ENCODE measurements around the gene TMOD1.
A peak's percentile ranks its signal among the peaks of the same experiment; 100 is the strongest.
"Not testable (repeated sequence)": the region's sequence is repeated elsewhere in the genome, so short reads cannot be mapped to it uniquely, and the experiment has no call there.

The TMOD1 gene

DNA sequence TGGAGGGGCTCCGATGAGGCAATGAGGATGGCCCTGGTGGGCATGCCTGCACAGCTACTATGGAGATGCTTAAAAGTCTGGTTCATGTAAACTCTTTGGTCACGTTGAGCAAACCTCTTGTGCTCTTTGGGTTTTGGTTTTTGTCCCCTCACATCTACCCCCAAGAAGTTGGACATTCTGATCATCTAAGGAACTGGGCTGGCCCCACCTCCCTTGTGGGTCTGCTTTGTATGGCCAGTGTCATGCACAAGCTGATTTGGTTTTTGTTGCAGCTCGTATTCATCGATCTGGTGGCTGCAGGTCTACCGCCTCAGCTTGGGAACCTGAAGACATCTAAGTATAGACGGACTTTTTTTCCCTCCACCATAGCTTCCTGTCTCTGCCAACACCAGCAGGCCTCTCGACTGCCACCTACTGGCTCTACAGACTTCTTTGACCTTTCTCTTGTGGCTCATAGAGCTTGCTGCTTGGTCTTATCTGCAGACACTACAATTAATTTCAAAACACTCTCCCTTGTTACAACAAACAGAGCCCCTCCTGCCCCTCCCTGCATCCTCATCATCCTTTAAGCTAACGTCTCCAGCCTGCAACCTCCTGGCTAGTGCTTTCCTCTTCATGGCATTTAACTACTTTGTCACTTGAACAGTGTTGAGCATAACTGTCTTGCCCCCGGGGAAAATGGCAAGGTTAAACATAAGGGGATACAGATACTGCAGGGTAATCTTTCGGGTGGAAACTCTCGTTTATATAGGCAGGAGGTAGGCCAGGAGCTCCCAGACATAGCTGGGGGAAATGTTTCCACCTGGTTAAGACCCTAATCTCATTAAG lies 97.2 kb downstream of the TMOD1 start:
- peak; percentile 26 for DNase-seq (ENCODE audit: low read depth)

DNA sequence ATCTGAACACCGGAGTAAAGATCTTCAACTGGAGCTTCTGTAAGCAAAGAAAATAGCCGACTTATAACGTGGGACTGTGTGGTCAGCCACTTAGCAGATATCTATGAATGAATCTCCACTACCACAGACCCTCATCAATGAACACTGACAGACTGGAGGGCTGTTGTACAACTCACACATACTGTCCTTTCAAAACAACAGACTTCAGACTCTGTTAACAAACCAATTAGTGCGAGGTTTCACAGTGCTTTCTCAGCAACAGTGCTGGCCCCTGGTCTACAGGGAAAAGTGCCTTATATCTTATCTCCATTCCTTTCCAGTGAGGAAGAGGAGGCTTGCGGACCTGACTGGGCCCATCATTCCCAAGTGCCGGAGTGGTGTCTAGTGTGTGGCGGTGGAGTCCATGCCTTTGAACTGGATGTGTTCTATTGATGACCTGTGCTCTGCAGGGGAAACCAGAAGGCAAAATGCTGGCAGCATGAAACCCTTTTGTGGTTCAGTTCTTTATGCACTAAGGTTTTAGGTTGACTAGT lies 97.9 kb downstream of the TMOD1 start:
- DNase-seq (ENCODE audit: low read depth), result no peak

DNA sequence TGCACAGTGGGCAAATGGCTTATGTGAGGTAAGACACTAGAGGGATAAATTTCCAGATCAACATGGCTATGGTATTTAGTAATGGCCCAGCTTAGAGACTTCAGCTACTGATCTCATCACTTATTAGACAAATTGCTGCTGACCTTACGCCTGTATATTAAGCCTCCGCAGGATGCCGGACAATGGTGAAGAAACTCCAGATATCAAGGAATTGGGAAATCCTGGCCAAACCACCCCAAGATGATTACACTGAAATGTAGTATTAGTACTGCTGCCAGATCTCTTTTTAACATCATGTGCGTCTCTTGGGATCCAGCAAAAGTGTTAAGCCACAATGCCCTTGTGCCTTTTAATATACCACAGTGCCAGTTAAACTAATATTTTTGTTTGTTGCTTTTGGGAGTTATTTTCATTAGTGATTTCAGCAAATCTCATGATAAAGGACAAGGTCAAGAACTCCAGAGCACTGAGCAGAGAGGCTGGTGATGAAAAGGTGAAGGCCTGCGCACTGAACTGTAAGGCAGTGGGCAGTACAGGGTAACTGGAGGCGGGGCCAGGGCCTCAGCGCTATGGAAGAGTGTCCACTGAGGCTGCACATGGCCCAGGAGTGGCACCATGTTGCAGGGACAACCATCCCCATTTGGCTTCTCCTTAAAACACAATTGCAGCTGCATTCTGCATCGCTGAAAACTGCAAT lies 99.2 kb downstream of the TMOD1 start:
- no peak for DNase-seq (ENCODE audit: low read depth)

DNA sequence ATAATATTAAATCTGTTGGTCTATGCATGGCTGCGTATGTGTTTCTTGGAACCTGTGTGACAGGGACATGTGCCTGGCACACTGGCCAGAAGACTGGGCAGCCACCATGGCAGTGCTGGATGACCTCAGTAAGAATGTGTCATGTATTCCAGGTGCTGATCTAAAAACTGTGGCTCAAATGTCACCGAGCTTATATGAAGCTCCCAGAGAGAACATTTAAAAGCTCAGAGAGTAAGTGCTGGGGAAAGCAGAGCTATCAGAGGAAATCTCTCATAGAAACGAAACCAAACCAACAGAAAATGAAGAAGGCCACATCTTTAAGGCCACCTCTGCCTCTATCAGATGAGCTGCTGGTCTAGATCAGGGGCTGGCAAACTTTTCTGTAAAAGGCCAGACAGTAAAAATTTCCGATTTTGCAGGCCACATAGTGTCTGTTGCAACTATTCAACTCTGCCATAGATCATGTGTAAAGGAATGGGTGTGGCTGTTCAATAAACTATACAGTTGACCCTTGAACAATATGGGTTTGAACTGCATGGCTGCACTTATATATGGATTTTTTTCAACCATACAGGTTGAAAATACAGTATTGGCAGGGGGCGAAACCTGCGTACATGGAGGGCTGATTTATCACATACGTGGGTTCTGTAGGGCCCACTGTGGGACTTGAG lies 99.9 kb downstream of the TMOD1 start:
- no peak for DNase-seq (ENCODE audit: low read depth)

DNA sequence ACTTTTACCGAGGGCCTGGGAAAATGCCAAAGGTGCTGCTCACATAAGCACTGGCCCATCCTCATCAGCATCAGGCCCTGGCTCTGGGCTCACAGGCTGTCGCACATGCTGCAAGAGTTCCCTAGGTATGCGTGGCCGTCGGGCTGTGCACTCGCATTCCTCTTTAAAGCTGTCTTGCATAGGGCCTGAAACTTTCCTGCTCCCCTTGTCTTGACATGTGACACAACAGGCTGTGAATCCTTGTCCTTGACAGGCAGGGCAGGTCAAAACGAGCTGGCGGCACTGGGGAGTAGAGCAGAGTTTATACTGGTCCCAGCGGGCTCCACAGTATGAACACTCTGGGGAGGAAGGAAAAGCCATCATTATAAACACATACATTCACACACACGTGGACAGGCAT lies 101.0 kb downstream of the TMOD1 start:
- DNase-seq (ENCODE audit: low read depth), result no peak

DNA sequence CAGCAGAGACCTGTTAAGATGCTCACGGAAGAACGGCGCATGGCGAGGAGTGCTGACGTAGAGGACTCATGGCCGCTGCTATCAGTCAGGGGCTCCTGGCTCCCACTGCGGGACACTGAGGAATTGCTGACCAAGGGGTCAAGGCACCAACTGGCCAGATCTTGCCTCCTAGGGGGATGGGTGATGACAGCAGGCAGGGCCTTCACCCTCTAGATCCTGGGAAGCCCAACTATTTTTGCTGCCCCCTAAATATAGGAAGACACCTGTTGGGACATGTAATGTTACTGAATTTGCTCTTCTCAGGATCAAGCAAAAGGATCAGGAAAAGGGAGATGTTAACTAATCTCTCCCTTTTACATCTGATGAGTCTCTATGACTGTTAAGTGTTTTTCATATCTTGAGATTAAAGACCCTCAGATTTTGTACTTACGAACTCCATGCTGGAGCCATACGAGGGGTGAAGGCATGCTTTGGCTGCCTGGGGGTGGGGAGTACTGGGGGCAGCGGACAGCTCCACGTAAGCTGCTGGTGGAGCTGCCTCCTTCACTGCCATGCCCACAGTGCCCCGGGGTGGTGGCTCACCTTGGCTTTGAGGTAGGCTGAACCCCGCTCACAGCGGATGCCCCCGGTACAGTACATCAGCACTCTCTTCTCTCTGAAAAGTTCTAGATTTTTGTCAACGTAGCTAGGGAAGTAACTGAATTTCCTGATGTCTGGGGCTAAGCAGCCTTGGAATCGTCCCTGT lies 103.6 kb downstream of the TMOD1 start:
- no peak for DNase-seq (ENCODE audit: low read depth)

DNA sequence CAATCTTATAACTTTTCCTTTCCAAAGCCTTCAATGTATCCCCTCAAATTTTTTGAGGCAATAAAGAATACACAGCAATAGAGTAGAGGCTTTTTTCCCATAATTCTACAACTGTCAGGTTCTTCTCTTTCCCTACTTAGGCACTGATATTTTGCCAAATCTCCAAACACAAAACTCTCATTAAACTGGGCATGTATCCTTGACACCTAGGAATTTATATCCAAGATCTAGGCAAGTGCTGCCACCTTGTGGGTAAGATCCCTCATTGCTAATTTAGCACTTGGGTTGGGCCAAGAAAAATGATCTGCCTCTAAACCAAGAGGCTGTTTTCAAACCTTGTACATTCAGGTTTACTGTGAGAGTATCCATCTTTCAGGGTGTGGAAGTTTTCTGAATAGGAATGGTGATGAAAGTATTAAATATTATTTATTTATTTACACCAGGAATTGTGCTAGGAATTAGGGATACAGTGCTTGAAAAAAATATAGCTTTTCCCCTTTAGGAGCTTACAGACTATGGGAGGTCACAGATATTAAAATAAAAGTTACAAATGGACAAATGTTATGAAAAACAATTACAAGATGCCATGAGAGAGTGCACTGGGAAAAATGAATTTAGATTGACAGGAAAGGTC lies 114.1 kb downstream of the TMOD1 start:
- no peak for DNase-seq (ENCODE audit: low read depth)

DNA sequence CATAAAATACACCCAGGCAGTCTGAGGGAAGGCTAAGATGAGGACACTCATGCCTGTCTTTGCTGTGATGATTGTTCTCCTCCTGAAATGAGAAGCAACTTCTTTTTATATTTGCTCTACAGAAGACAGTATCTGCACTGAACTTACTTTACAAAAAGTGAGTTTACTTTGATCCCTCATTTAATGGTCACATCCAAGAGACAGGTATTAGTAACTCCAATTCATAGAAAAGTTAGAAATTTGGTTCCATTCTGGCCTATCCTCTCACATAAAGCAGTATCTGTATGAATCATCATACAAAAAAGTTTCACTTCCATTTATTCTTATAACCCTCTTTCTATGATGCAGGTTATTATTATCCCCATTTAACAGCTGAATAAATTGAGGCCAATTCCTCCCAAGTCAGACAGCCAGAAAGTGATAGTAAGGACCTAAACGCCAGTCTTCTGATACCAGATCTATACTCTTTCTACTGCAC lies 116.5 kb downstream of the TMOD1 start:
- no peak for DNase-seq (ENCODE audit: low read depth)

DNA sequence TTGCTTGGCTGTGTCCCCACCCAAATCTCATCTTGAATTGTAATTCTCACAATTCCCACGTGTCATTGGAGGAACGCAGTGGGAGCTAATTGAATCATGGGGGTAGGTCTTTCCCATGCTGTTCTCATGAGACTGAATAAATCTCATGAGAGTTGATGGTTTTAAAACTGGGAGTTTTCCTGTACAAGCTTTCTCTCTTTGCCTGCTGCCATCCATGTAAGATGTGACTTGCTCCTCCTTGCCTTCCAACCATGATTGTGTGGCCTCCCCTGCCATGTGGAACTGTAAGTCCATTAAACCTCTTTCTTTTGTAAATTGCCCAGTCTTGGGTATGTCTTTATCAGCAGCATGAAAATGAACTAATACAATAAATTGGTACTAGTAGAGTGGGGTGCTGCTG lies 118.6 kb downstream of the TMOD1 start:
- DNase-seq (ENCODE audit: low read depth), result not testable (repeated sequence)

DNA sequence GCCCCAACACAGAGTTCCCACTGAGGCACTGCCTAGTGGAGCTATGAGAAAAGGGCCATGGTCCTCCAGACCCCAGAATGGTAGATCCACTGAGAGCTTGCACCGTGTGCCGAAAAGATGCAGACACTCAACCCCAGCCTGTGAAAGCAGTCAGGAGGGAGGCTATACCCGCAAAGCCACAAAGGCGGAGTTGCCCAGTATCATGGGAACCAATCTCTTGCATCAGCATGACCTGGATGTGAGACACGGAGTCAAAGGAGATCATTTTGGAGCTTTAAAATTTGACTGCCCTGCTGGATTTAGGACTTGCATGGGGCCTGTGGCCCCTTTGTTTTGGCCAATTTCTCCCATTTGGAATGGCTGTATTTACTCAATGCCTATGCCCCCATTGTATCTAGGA lies 121.0 kb downstream of the TMOD1 start:
- not testable (repeated sequence) for DNase-seq (ENCODE audit: low read depth)

DNA sequence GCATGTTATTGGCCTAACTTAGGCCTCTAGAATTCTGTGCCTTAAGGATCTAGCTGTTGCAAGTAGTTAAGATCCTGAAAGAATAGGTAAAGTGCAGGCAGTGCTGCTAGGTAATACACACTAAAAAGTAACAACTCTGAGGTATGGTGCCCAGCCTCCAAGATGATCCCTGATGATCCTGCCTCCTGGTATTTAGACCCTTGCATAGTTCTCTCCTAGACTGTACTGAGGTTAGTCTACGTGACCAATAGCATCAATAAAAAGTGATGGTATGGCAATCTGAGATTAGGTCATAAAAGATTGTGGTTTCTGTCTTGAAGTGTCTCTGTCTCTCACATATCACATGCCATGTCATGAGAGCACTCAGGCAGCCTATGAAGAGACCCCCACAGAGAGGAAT lies 122.5 kb downstream of the TMOD1 start:
- no peak for DNase-seq (ENCODE audit: low read depth)

DNA sequence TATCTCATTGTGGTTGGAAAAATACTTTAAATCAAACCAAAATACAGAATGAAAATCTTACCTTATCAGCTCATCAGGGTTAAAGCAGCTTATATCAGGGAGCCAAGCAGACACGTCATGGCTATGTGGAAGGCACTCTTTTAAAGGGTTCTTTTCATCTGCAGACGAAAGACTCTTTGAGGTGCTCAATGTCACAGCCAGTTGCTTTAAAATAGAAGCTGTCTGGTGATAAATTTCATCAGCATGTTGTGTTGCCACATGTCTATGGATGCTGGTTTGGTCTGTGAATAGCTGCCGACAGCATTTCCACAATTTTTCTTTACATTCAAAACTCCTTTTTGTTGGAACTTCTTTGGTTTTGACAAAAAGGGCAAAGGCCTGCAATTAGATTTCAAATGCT lies 124.2 kb downstream of the TMOD1 start:
- DNase-seq (ENCODE audit: low read depth), result no peak

DNA sequence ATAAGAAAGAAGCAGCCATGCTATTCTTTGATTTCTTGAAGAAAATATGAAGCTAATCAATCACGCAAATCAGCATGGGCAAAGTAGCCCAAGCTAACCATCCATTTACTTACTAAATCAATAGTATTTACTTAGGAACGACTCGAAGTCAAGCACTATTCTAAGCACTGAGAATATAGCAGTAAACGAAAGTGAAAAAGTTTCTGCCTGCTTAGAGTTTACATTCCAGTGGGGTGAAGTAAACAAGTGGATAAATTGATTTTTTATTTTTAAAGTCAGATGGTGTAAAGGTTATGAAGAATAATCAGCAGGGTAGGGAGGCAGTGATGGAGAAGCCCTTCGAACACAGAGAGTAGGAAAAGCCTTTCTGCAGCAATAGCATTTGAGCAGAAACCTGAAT lies 126.2 kb downstream of the TMOD1 start:
- no peak for DNase-seq (ENCODE audit: low read depth)

DNA sequence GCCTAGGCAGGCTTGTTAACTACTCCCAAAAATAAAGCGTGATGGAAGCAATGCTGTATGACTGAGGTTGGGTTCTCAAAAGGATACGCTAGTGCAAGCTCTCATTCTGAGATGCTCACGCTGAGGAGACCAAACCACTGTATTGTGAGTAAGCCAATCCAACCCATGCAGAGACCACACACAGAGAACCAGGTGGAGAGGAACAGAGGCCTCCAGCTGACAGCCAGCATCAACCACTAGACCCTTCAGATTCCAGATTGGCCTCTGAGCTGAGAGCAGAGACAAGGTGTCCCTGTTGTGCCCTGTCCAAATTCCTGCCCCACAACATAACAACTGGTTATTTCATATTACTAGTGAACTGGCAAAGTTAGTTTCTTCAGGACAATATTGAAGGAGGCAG lies 127.2 kb downstream of the TMOD1 start:
- no peak for DNase-seq (ENCODE audit: low read depth)

DNA sequence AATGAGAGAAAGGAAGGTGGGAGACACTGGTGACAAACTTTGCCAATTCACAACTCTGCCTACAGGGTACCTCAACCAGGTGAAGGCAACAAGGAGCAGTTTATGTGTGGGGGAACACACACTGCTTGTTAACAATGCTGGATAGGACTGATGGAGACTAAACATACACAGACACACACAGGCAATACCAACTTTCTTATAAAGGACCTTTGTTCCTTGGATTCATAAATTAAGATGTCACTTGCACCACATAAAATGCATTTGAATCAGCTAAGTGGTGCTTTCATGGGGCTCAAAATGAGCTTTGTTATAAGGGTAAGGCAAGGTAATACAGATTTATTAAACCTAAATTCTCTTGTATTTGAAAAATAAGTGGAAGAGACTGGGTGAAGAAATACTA lies 127.7 kb downstream of the TMOD1 start:
- no peak for DNase-seq (ENCODE audit: low read depth)

DNA sequence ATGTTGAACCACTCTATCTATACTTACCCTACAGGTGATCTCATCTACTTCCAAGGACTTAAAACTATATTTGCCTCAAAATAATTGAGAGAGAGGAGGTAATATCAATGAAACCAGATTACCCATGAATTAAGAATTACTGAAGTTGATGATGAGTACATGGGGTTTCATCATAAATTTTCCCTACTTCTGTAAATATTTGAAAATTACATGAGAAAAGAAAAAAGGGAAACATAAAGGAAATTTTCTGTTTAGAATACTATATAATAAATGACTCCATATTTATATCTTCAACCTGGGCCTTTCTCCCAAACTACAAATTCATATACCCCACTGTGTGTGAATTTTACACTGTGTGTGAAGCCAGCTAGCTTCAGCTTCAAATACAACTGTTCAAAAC lies 129.1 kb downstream of the TMOD1 start:
- DNase-seq (ENCODE audit: low read depth), result no peak

DNA sequence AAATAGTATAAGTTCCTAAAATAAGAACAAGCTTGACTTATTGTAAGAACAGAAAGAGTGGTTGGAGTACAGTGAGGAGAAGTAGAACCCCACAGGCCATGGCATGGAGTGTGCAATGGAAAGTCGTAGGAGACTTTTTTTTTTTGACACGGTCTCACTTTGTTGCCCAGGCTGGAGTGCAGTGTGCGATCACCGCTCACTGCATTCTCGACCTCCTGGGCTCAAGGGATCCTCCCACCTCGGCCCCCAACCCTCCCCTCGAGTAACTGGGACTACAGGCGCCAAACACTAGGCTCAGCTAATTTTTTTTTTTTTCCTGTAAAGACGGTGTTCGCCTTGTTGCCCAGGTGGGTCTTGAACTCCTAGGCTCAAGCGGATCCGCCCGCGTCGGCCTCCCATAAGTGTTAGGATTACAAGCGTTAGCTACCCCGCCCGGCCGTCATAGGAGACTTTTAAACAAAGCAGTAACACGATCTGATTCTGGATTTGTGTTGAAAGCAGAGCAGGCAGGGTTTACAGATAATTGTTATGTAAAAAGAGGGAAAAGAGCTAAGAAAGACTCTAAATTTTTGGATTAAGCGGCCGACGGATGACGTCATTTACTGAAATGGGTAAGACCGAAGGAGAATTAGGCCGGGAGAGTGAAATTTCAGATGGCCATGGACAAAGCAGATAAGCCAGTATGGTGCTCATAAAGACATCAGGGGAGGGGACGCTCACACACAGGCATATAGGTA lies 130.9 kb downstream of the TMOD1 start:
- no peak for DNase-seq (ENCODE audit: low read depth)

DNA sequence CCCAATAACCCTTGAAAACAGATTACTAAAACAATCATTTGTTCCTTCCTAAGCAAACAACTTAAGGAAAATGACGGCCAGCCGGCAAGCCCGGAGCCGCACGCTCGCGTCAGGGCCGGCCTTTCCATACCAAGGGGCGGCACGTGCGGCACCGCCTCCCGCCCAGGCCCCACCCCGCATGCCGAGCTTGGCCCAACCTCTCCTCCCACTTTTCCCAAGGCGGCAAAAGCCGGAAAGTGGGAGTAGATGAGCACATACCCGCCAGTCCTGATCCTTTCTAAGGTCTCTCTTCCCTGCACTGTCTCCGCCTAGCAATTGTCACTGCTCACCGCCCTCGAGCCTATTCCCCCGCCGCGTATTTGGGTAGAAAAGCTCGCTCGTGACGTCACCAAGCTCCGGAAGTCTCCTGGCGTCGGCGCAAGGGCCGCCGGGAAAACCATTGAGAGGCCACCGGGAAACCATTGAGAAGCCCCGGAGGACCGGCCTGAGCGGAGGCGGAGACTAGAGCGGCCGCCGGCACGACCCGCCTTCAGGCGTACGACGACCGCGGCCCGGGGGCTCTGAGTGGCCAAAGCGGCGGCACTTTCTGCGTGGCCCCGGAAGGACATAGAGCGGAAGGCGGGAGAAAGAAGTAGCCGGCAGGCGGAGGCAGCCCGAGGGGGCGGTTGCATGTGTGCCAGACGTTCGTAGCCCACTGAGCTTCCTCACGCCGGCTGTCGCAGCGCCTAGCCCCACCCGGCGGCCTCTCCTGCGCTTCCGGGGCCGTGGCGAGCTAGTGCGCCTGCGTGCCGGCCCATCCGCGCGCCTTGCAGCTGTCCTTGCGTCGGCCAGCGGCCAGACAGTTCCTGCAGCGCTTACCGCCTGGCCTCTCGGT lies 131.8 kb downstream of the TMOD1 start, which contains the start of the genes NCBP1 and TSTD2:
NCBP1 (plus strand) TSS at position 837 of the 874 bp plus-strand sequence. CDS start 61 bp downstream, outside the sequence.
TSTD2 (minus strand) TSS at position 384 of the 874 bp plus-strand sequence. CDS start 5,806 bp downstream, outside the sequence.
- DNase-seq (ENCODE audit: low read depth), result peak; percentile 87

DNA sequence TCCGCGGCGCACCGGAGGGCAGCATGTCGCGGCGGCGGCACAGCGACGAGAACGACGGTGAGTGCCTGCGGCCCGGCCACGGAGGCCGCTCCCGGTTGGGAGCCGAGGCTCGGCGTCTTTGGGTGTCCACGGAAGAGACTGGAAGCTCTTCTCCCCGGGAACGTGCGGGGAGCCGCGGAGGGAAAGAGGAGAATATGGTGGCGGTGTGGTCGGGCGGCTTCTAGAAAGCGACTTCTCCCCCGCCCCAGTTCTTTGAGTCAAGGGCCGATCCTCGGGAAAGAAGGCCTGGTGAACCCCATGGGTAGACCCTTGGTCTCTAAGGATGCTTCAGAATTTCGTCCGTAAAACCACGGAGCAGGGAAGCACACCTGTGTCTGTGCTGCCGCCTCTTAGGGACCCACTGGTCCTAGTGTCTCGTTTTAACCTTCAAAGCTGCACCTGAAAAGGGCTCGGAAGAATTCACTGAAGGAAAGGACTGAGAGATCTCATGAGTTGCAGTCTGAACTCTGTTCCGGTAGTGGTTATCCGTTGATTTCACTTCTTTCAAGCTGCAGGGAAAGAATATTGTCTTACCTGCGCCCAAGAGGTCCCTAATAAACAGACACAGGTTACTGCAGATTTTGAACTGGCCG lies 132.5 kb downstream of the TMOD1 start:
- DNase-seq (ENCODE audit: low read depth), result no peak
